K562 (cell line): ENCODE data around the gene EFCAB5. TPM values are rescaled to one million over a fixed set of nuclear protein-coding genes. Genes with fewer than 3 reads are reported as not detected.

ENCODE experiments used
- HNRNPH1 ChIP-seq: fragments of 200-400 bp; formaldehyde crosslinking; optimal IDR thresholded peaks from 2 replicates; pipeline ENCODE3; 2017; ENCODE audit warnings: low read depth, mild to moderate bottlenecking, low read length, moderate library complexity
- KDM4B ChIP-seq, 2 experiments: fragments of 450-650 bp in 1 of 2; sonication (generic) in 1 of 2; IDR thresholded peaks; 2 replicates each; pipeline ENCODE4 v1.6.1; 2016 to 2017; ENCODE audit warnings: borderline replicate concordance in 2 of 2, antibody characterized with exemption in 1 of 2, low read depth in 1 of 2, mild to moderate bottlenecking in 1 of 2
- MTA1 ChIP-seq: fragments of 450-650 bp; IDR thresholded peaks from 2 replicates; pipeline ENCODE4 v1.6.1; 2017; ENCODE audit warnings: borderline replicate concordance
- NELFE ChIP-seq: IDR thresholded peaks from 2 replicates; pipeline ENCODE4 v1.6.1; 2011; ENCODE audit warnings: mild to moderate bottlenecking; ENCODE audit not compliant: insufficient read depth, insufficient read length
- PHB ChIP-seq: fragments of 250-450 bp; sonication (Bioruptor Pico); IDR thresholded peaks from 2 replicates; pipeline ENCODE4 v1.5.0; 2021
- POLR3G ChIP-seq: IDR thresholded peaks from 2 replicates; pipeline ENCODE4 v1.6.1; 2011; ENCODE audit not compliant: insufficient read length, insufficient replicate concordance; ENCODE audit errors: extremely low read depth
- RCOR1 ChIP-seq, 2 experiments: IDR thresholded peaks; 2 replicates each; pipeline ENCODE4 v1.6.1; 2012; ENCODE audit warnings: low read depth in 2 of 2, low read length in 2 of 2, borderline replicate concordance in 1 of 2, improper control_type of control experiment in 1 of 2
- SRSF7 ChIP-seq: fragments of 200-400 bp; formaldehyde crosslinking; optimal IDR thresholded peaks from 2 replicates; pipeline ENCODE3; 2017; ENCODE audit warnings: mild to moderate bottlenecking, low read depth, low read length
- TCF7L2 ChIP-seq: fragments of 150-350 bp; IDR thresholded peaks from 2 replicates; pipeline ENCODE4 v1.6.1; 2016; ENCODE audit warnings: low read depth, mild to moderate bottlenecking, low read length, moderate library complexity
- ZNF175 ChIP-seq: fragments of 200-800 bp; sonication (Bioruptor generic); IDR thresholded peaks from 2 replicates; pipeline ENCODE4 v1.6.1; 2016; ENCODE audit warnings: low read depth, mild to moderate bottlenecking, missing genetic modification characterization, missing compliant biosample characterization
- ZNF324 ChIP-seq: fragments of 250-450 bp; sonication (Bioruptor Pico); IDR thresholded peaks from 2 replicates; pipeline ENCODE4 v1.4.0; 2020; ENCODE audit warnings: mild to moderate bottlenecking
- ZNF408 ChIP-seq: fragments of 250-450 bp; sonication (Bioruptor Pico); IDR thresholded peaks from 2 replicates; pipeline ENCODE4 v1.4.0; 2020; ENCODE audit warnings: low read depth, mild to moderate bottlenecking, moderate library complexity
- polyA plus RNA-seq, 8 experiments: library from polyadenylated mRNA; depleted of rRNA in 4 of 8; stranded (reverse) in 5 of 8; unstranded in 3 of 8; fragments of >200 nt; fragmentation: Nextera tagmentation in 2 of 8; fragmentation: Illumina TruSeq in 1 of 8; extraction: Ambion mirVana in 2 of 8; extraction: Trizol in 1 of 8; gene quantifications; 2 replicates each; pipeline versions ENCODE4 v1.2.1 to v1.2.3, GENCODE V29; 2011 to 2014; ENCODE audit warnings: inconsistent platforms in 1 of 8, missing spikeins in 1 of 8
- total RNA-seq, 7 experiments: library from RNA; depleted of rRNA in 6 of 7; stranded (reverse); fragments of >200 nt in 6 of 7; fragmentation: Illumina TruSeq in 2 of 7; extraction: Trizol in 2 of 7; gene quantifications; 2 replicates each; pipeline versions ENCODE4 v1.2.1 to v1.2.3, GENCODE V29; 2011 to 2021; ENCODE audit warnings: low replicate concordance in 1 of 7
- TF ChIP-seq, protein P1 (sequence below): fragments of 150-350 bp; conservative IDR thresholded peaks from 2 replicates; pipeline ENCODE4 v1.6.1; 2014; ENCODE audit warnings: low read length
- TF ChIP-seq, protein P2 (sequence below): sonication (generic); formaldehyde crosslinking; IDR thresholded peaks from 2 replicates; pipeline ENCODE4 v1.8.0; 2022; ENCODE audit warnings: mild to moderate bottlenecking, missing genetic modification reagents
- TF ChIP-seq, protein P3 (sequence below), 2 experiments: fragments of 250-450 bp in 1 of 2; fragments of 450-650 bp in 1 of 2; sonication (Bioruptor Pico) in 1 of 2; IDR thresholded peaks; 2 replicates each; pipeline versions ENCODE4 v1.6.1 to v1.8.0; 2016 to 2021; ENCODE audit warnings: mild to moderate bottlenecking in 2 of 2, moderate library complexity in 2 of 2, missing compliant biosample characterization in 1 of 2, missing genetic modification characterization in 1 of 2
- TF ChIP-seq, protein P4 (sequence below), 3 experiments: fragments of 200-800 bp in 1 of 3; fragments of 250-450 bp in 1 of 3; fragments of 450-650 bp in 1 of 3; sonication (Bioruptor Pico) in 1 of 3; sonication (Bioruptor generic) in 1 of 3; formaldehyde crosslinking in 1 of 3; IDR thresholded peaks; 2 replicates each; pipeline versions ENCODE4 v1.6.1 to v1.8.0; 2016 to 2022; ENCODE audit warnings: mild to moderate bottlenecking in 2 of 3, missing genetic modification characterization in 2 of 3, missing compliant biosample characterization in 1 of 3, moderate library complexity in 1 of 3
- TF ChIP-seq, protein P5 (sequence below): IDR thresholded peaks from 2 replicates; pipeline ENCODE4 v1.6.1; 2014; ENCODE audit warnings: antibody characterized with exemption

EFCAB5 gene
- total and polyA plus RNA-seq, 9 of the 15 experiments (the other 6 are each of a cell fraction or from before 2014, with no cell fraction given) = 0.06 to 0.11 TPM; not detected in 7

DNA sequence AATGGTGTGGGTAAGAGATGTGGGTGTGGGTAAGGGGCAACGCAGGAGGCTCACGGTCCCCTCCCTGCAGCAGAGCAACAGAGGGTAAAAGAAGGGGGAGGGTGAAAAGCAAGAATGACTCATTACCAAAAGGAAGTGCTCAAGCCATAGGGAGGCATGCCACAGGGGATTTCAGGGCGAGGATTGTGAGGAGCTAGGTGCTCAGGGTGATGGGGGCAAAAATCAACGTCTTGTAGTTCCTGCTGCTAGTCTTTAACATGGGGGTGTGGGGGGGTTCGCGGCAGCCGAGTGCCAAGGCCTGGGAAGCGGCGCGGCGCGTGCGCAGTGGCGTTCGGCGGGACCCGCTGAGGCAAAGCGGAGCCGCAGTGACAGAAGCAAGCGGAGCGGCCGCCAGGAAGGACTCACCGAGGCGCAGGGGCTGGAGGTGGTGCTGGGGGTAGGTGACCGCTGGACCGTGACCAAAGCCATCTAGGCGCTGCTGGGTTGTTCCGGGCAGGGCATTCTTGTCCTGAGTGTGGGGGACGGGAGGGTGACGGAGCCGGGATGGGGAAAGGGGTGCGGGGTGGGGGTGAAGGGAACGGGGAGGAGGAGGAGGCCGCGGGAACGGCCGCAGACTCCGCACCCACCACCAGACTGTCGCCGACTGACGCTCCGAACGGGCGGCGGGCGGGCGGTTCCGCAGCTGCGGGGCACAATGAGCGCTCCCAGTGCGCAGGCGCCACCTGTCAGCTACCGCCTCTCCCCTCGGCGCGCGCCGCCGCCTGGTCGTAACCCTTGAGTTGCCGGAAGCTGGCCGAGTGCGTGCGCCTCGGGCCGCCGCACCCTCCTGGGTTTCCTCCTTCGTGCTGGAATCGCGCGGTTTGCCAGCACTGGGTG lies 11.7 kb upstream of the EFCAB5 start, which contains the start of gene SSH2 (continued):
- TF ChIP-seq SRSF7 (no peak), MTA1 (no peak), KDM4B (IDR thresholded peaks at IDR 0.05; ENCODE audit: borderline replicate concordance in 2 of 2, low read depth in 1 of 2) (no peak), TCF7L2 (no peak), ZNF324 (CRISPR knock-in tag) (no peak), RCOR1 (IDR thresholded peaks at IDR 0.05; ENCODE audit: borderline replicate concordance in 1 of 2, low read depth in 2 of 2, low read length in 2 of 2) (0 out of 4 replicates have a peak, but pooled peaks of 1 of the 2 experiments have one; percentile 34), POLR3G (no peak), HNRNPH1 (no peak), PHB (CRISPR knock-in tag) (no peak), NELFE (no peak), ZNF408 (CRISPR knock-in tag) (no peak), ZNF175 (CRISPR knock-in tag) (no peak)
- TF ChIP-seq, protein P1, sequence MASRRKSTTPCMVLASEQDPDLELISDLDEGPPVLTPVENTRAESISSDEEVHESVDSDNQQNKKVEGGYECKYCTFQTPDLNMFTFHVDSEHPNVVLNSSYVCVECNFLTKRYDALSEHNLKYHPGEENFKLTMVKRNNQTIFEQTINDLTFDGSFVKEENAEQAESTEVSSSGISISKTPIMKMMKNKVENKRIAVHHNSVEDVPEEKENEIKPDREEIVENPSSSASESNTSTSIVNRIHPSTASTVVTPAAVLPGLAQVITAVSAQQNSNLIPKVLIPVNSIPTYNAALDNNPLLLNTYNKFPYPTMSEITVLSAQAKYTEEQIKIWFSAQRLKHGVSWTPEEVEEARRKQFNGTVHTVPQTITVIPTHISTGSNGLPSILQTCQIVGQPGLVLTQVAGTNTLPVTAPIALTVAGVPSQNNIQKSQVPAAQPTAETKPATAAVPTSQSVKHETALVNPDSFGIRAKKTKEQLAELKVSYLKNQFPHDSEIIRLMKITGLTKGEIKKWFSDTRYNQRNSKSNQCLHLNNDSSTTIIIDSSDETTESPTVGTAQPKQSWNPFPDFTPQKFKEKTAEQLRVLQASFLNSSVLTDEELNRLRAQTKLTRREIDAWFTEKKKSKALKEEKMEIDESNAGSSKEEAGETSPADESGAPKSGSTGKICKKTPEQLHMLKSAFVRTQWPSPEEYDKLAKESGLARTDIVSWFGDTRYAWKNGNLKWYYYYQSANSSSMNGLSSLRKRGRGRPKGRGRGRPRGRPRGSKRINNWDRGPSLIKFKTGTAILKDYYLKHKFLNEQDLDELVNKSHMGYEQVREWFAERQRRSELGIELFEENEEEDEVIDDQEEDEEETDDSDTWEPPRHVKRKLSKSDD = no peak
- TF ChIP-seq, protein P2, sequence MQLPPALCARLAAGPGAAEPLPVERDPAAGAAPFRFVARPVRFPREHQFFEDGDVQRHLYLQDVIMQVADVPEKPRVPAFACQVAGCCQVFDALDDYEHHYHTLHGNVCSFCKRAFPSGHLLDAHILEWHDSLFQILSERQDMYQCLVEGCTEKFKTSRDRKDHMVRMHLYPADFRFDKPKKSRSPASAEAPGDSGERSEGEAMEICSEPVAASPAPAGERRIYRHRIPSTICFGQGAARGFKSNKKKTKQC (CRISPR knock-in tag) = no peak
- TF ChIP-seq, protein P3, sequence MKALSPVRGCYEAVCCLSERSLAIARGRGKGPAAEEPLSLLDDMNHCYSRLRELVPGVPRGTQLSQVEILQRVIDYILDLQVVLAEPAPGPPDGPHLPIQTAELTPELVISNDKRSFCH (CRISPR knock-in tag; IDR thresholded peaks at IDR 0.05) = no peak
- TF ChIP-seq, protein P3 (tag; IDR thresholded peaks at IDR 0.05) = no peak
- TF ChIP-seq, protein P4, sequence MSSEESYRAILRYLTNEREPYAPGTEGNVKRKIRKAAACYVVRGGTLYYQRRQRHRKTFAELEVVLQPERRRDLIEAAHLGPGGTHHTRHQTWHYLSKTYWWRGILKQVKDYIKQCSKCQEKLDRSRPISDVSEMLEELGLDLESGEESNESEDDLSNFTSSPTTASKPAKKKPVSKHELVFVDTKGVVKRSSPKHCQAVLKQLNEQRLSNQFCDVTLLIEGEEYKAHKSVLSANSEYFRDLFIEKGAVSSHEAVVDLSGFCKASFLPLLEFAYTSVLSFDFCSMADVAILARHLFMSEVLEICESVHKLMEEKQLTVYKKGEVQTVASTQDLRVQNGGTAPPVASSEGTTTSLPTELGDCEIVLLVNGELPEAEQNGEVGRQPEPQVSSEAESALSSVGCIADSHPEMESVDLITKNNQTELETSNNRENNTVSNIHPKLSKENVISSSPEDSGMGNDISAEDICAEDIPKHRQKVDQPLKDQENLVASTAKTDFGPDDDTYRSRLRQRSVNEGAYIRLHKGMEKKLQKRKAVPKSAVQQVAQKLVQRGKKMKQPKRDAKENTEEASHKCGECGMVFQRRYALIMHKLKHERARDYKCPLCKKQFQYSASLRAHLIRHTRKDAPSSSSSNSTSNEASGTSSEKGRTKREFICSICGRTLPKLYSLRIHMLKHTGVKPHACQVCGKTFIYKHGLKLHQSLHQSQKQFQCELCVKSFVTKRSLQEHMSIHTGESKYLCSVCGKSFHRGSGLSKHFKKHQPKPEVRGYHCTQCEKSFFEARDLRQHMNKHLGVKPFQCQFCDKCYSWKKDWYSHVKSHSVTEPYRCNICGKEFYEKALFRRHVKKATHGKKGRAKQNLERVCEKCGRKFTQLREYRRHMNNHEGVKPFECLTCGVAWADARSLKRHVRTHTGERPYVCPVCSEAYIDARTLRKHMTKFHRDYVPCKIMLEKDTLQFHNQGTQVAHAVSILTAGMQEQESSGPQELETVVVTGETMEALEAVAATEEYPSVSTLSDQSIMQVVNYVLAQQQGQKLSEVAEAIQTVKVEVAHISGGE (CRISPR knock-in tag; IDR thresholded peaks at IDR 0.05) = no peak
- TF ChIP-seq, protein P5, sequence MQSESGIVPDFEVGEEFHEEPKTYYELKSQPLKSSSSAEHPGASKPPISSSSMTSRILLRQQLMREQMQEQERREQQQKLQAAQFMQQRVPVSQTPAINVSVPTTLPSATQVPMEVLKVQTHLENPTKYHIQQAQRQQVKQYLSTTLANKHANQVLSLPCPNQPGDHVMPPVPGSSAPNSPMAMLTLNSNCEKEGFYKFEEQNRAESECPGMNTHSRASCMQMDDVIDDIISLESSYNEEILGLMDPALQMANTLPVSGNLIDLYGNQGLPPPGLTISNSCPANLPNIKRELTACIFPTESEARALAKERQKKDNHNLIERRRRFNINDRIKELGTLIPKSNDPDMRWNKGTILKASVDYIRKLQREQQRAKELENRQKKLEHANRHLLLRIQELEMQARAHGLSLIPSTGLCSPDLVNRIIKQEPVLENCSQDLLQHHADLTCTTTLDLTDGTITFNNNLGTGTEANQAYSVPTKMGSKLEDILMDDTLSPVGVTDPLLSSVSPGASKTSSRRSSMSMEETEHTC = no peak
